Activated CD4-positive, alpha-beta T cell treated with anti-CD3 and anti-CD28 coated beads for 1 hour (primary cell): ENCODE results near the gene IQGAP2.
A peak's percentile ranks its signal among the peaks of the same experiment; 100 is the strongest.
"Not testable (repeated sequence)": the region's sequence is repeated elsewhere in the genome, so short reads cannot be mapped to it uniquely, and the experiment has no call there.

Experiments
- DNase-seq: peaks from one replicate; pipeline ENCODE4 v3.0.0-alpha.2; 2020

The IQGAP2 gene, protein sequence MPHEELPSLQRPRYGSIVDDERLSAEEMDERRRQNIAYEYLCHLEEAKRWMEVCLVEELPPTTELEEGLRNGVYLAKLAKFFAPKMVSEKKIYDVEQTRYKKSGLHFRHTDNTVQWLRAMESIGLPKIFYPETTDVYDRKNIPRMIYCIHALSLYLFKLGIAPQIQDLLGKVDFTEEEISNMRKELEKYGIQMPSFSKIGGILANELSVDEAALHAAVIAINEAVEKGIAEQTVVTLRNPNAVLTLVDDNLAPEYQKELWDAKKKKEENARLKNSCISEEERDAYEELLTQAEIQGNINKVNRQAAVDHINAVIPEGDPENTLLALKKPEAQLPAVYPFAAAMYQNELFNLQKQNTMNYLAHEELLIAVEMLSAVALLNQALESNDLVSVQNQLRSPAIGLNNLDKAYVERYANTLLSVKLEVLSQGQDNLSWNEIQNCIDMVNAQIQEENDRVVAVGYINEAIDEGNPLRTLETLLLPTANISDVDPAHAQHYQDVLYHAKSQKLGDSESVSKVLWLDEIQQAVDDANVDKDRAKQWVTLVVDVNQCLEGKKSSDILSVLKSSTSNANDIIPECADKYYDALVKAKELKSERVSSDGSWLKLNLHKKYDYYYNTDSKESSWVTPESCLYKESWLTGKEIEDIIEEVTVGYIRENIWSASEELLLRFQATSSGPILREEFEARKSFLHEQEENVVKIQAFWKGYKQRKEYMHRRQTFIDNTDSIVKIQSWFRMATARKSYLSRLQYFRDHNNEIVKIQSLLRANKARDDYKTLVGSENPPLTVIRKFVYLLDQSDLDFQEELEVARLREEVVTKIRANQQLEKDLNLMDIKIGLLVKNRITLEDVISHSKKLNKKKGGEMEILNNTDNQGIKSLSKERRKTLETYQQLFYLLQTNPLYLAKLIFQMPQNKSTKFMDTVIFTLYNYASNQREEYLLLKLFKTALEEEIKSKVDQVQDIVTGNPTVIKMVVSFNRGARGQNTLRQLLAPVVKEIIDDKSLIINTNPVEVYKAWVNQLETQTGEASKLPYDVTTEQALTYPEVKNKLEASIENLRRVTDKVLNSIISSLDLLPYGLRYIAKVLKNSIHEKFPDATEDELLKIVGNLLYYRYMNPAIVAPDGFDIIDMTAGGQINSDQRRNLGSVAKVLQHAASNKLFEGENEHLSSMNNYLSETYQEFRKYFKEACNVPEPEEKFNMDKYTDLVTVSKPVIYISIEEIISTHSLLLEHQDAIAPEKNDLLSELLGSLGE (N-terminal part only)

GRCh38 chr5:76402886-76403765 is at the start of gene IQGAP2:
Gene IQGAP2 (plus strand): TSS chr5:76403285. CDS start chr5:76403546, 261 bp downstream.
- peak; percentile 69 for DNase-seq

- DNase-seq: no peak
Observed at GRCh38 chr5:76356887-76357286, 46.2 kb upstream of the IQGAP2 start.

DNA sequence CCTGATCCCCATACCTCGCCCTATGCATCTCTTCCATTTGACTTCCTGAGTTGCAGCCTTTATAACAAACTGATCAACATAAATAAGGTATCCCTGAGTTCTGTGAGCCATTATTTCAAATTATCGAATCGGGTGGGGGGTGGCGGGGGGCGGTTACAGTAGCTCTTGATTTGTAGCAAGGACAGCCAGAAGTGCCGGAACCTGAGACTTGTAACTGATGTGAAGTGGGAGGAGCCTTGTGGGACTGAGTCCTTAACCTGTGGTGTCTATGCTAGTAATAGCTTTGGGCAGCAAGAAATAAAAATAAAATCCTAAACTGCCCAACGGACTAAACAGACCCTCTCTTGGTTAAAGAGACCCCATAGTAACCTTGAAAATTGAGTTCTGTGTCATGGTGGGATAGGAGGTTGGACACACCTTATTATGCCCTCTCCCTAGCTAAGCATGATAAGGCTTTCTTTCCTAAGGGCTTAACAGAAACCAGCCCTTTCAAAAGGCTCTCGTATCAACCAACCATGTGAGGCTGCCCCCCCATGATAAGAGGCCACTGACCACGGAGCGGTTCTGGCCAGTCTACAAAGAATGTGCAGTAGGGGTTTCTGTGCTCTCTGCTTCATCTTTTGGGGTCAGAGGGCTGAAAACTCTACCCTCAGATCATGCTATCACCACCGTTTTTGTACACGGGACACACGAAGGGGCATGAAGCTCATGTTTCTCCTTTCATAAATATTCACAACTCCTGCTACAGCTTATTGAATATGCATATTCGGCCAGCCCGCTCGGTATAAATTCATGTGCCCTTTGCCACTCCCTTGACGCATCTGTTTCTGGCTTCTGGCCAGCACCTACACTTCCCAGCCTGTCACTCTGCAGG is 39.5 kb upstream of the IQGAP2 start:
- no peak for DNase-seq

DNA sequence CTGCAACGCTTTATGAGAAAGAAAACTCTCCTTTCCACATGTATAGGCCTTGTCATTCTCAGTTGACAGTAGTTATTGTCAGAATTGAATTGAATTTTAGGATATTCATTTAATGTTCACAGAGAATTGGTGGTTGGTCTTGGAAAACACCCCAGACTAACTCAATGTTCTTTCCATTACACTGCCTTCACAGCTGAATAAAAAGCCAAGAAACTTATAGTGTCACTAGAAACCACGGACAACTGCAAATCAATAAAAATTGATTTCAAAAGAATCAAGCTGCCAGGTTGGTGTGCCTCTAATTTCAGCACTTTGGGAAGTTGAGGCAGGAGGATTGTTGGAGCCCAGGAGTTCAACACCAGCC is 38.9 kb upstream of the IQGAP2 start:
- no peak for DNase-seq

- DNase-seq: no peak
Observed at GRCh38 chr5:76365561-76365960, 37.5 kb upstream of the IQGAP2 start.

DNA sequence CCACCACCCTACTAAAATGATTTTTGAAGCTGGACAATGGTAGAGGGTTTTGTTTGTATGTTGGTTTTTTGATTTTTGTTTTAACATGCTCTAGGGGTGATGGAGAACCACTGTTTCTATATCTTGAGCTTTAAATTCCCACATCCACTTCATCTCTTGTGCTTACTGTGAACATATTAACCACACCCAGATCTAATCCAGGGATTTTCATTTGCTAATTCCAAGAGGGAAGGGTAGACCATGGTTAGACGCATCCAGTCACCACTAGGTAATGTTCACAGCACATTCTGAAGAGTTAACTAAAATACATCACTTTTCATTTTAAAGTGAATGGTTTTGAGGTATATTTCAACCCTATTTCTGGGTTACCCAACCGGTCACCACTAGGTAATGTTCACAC is 36.5 kb upstream of the IQGAP2 start:
- DNase-seq: no peak

GRCh38 chr5:76367623-76368371 is 35.3 kb upstream of the IQGAP2 start:
- DNase-seq: no peak

- no peak for DNase-seq
Observed at GRCh38 chr5:76368941-76369340, 34.1 kb upstream of the IQGAP2 start.

DNA sequence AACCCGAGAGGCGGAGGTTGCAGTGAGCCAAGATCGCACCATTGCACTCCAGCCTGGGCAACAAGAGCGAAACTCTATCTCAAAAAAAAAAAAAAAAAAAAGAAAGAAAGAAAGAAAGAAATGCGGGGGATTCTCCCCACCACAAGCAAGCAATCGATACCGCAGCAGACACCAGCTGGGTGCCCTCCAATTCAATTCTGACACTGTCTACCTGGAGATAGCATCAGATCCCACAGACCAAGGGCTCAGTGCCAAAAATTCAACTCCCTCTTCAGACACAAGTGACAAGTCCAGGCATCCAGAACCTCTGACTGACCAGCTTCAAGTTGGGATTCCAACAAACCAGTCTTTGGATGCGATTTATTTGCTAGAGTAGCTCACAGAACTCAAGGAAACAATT is 33.4 kb upstream of the IQGAP2 start:
- not testable (repeated sequence) for DNase-seq

DNA sequence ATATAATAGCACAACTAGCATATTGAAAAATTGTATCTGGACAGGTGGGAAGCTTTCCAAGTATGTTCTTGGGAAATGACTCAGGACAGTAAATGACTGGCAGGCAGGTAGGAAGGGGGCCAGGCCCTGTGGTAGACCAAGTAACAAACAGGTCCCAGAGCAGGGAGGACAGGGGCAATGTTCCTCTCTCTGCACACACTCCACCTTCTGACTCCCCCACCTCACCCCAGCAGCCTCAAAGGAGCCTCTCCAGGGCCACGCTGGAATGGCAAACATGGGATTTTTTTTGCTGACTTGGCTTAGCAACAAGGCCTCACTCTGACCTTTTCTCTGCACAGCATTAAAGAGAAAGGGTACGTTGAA is 31.1 kb upstream of the IQGAP2 start:
- no peak for DNase-seq

DNA sequence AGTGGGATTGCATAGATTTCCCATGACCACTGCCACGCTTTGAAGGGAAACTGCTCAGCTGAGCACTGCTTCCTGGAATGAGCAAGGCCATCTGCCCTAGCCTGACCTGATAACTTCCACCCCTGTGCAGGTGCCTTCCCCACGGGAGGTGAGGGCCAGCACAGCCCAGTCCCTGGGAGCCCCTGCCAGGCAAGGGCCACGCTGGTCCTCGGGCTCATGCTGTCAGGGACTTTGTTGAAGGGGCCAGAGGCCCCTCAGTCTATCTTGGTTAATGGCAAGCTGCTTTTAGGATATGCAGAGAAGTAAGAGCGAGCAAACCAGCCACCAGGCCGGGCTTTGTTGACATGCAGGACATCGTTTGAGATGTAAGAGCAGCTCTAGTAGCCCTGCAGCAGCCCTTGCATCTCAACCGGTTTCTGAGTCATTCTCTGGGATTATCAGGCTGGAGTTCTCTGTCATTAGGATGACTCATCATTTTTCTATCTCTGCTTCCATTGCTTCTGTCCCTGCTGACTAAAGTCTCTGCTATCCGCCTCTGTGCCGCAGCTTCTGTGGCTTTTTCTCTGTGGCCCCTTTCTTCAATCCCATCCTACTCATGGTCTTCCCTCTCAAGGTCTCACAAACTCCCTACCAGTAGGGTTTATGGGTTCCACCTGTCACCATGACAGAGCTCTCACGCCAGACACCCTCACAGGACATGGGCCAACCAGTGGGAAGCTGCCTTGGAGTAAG is 30.6 kb upstream of the IQGAP2 start:
- no peak for DNase-seq

- DNase-seq: no peak
Observed at GRCh38 chr5:76376148-76376865, 26.8 kb upstream of the IQGAP2 start.

- DNase-seq: no peak
Observed at GRCh38 chr5:76376866-76377230, 26.2 kb upstream of the IQGAP2 start.

DNA sequence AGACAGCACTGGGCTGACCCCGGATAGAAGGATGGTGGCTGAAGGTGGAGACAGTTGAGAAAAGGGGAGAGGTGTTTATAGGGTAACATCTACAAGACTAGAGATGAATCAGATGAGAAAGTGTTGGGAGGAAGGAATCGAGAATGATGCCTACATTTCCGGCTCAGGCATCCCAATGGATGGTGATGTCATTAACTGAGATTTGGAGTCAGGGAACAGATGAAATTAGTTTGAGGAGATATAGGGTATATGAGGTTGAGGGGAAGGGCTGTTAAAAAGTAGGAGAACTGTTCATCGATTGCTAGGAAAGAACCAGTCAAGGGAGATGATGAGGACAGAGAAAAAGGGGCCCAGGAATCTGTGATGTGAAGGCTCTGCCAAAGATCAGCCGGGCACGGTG is 24.7 kb upstream of the IQGAP2 start:
- DNase-seq: no peak

GRCh38 chr5:76379316-76379715 is 23.8 kb upstream of the IQGAP2 start:
- no peak for DNase-seq

DNA sequence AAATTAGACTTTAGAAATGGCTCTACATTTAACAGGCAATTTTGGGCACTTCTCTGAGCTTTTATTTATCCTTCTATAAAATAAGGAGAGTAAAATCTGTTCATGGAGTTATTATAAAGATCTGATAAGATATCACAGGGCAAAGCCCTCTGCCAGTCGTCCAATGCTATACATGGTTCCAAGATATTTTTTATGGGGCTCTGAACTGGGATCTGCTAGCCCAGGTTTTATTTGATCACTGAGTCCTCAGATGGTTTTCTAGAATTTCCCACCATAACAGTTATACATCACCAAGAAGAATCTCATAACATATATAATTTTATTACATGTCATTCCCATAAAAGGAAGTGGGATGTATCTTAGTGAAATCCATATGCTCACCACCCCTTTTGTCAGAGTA is 23.2 kb upstream of the IQGAP2 start:
- no peak for DNase-seq

DNA sequence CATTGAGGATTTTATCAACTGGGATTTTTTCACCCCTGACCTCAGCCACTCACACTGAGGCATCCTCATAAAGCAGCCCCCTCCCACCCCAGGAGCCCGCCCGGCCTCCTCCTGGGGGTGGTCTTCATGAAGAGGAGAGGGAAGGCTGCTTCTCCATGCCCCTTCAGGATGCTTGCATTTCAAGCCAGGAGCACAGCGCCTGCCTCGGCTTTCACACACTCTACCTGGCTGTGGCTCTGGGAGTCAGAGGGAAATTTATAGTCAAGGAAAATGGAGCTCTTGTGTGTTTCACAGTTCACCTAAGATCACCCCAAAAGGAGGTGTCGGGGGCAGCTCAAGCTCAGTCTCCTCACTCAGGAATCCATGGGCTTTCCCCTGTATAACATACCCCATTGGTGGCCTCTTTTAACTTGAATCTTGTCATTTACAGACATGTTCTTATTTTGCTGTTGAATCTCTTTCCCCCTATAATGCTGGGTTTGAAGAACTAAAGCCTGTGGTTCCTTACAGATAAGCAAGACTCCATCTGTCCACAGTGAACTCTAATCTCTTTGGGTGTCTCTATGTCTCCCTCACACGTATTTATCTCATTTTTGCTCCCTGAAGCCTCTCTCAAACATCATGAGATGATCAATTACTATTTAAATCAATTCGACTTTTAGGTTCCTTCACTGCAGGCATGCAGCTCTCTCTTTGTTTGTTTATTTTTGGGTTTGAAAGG is 22.6 kb upstream of the IQGAP2 start:
- DNase-seq: no peak

GRCh38 chr5:76383126-76383832 is 19.8 kb upstream of the IQGAP2 start:
- no peak for DNase-seq
